ENCODE results near the gene EXOC6B.

- no peak for TF ChIP-seq CTCF (IDR thresholded peaks at IDR 0.05)
- TF ChIP-seq POLR2A (IDR thresholded peaks at IDR 0.05) = no peak
Observed at GRCh38 chr2:72846171-72847095, 20.6 kb upstream of the EXOC6B start.
